ENCODE measurements around the gene SCUBE1.

SCUBE1 gene

DNA sequence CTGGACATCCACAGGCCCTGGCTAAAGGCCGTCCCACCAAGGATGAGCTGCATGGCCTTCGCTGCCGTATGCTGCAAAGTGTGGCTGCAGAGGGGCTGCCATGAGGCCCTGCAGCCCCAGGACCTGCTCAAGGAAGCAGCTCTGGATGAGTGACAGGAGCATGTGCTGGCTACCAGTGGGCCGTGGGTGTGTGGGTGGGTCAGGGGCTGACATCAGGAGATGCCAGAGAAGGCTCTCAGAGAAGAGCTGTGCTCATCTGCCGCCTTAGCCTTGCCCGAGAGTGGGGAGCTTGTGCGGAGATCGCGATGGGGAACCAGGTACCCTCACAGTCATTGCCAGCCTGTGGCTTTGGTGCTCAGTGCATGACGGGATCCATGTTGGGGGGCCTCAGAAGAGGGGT lies 41.3 kb downstream of the SCUBE1 start:
- no peak overlapping the region for H2AFZ ChIP-seq (ENCODE audit: low read length)
- H3K9ac ChIP-seq (ENCODE audit: low read depth, low read length, poor library complexity, severe bottlenecking), result no peak overlapping the region
- H3K4me3 ChIP-seq (ENCODE audit: low read length, poor library complexity, severe bottlenecking), result no peak overlapping the region
- no peaks in the 10 kb centered on the region for H3K4me1 ChIP-seq (ENCODE audit: insufficient read depth, low read length, poor library complexity, severe bottlenecking)
- no peaks in the 10 kb centered on the region for H3K36me3 ChIP-seq (ENCODE audit: insufficient read depth, low read length)
- no peak for TF ChIP-seq EZH2phosphoT487 (IDR thresholded peaks at IDR 0.05; ENCODE audit: borderline replicate concordance)
- TF ChIP-seq, protein P1, sequence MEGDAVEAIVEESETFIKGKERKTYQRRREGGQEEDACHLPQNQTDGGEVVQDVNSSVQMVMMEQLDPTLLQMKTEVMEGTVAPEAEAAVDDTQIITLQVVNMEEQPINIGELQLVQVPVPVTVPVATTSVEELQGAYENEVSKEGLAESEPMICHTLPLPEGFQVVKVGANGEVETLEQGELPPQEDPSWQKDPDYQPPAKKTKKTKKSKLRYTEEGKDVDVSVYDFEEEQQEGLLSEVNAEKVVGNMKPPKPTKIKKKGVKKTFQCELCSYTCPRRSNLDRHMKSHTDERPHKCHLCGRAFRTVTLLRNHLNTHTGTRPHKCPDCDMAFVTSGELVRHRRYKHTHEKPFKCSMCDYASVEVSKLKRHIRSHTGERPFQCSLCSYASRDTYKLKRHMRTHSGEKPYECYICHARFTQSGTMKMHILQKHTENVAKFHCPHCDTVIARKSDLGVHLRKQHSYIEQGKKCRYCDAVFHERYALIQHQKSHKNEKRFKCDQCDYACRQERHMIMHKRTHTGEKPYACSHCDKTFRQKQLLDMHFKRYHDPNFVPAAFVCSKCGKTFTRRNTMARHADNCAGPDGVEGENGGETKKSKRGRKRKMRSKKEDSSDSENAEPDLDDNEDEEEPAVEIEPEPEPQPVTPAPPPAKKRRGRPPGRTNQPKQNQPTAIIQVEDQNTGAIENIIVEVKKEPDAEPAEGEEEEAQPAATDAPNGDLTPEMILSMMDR (conservative IDR thresholded peaks at IDR 0.05; ENCODE audit: low read length), result no peak
- H3K9me2 ChIP-seq (replicated peaks; ENCODE audit: low read depth, low read length), result no peaks in the 10 kb centered on the region
- H3K9me3 ChIP-seq (ENCODE audit: insufficient read depth, low read depth, low read length), result no peaks in the 10 kb centered on the region
- no peak overlapping the region for H3K4me2 ChIP-seq (ENCODE audit: low read depth, low read length, poor library complexity, severe bottlenecking)
- H3K27me3 ChIP-seq (ENCODE audit: insufficient read depth, low read length, poor library complexity, severe bottlenecking), result no peaks in the 10 kb centered on the region
- no peaks in the 10 kb centered on the region for H3F3A ChIP-seq (ENCODE audit: low read depth)
- no peaks in the 10 kb centered on the region for H3K79me2 ChIP-seq (ENCODE audit: insufficient read depth, low read length)
- H4K20me1 ChIP-seq (ENCODE audit: insufficient read depth, low read length, poor library complexity, severe bottlenecking), result no peaks in the 10 kb centered on the region

DNA sequence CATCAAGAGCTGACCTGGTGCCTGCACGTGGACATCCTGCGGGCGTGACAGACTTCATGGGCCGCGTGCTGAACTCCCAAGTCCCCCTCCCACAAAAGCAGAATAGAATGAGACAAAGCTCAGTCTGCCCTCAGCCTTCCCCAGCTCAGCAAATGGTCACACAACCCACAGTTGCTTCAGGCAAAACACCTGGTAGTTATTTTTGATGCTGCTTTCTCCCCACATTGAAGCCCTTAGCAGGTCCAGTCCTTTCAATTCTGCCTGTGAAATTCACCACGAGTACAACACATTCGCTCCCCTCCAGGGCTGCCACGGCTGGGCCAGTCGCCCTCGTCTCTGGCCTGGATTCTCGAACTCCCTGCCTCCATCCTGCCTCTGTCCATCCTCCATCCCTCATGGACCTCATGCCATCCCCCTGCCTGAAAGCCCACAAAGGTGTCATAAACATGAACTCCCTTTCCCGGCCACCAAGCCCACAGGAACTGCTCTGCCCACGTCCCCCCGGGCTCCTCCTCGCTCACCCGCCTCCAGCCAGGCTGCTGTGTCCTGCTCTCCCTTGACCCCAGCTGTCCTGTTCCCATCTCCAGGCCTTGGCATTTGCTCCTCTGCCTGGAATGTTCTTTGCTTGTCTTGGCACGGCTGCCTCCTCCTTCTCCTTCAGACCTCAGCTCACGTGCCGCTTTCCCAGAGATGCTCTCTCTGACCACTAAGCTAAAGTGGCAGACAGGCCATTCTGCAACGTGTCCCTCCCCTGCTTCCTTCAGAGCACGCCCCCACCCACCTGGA lies 42.1 kb downstream of the SCUBE1 start:
- Histone ChIP-seq H3K79me2 (ENCODE audit: insufficient read depth, low read length) (no peaks in the 10 kb centered on the region), H4K20me1 (ENCODE audit: insufficient read depth, low read length, poor library complexity, severe bottlenecking) (no peaks in the 10 kb centered on the region), H3K9ac (ENCODE audit: low read depth, low read length, poor library complexity, severe bottlenecking) (no peak overlapping the region), H3K4me1 (ENCODE audit: insufficient read depth, low read length, poor library complexity, severe bottlenecking) (no peaks in the 10 kb centered on the region), H3F3A (ENCODE audit: low read depth) (no peaks in the 10 kb centered on the region), H3K4me2 (ENCODE audit: low read depth, low read length, poor library complexity, severe bottlenecking) (no peak overlapping the region), H2AFZ (ENCODE audit: low read length) (no peak overlapping the region), H3K27me3 (ENCODE audit: insufficient read depth, low read length, poor library complexity, severe bottlenecking) (no peaks in the 10 kb centered on the region), H3K9me2 (replicated peaks; ENCODE audit: low read depth, low read length) (no peaks in the 10 kb centered on the region), H3K9me3 (ENCODE audit: insufficient read depth, low read depth, low read length) (no peaks in the 10 kb centered on the region), H3K36me3 (ENCODE audit: insufficient read depth, low read length) (no peaks in the 10 kb centered on the region), H3K4me3 (ENCODE audit: low read length, poor library complexity, severe bottlenecking) (no peak overlapping the region)
- TF ChIP-seq EZH2phosphoT487 (IDR thresholded peaks at IDR 0.05; ENCODE audit: borderline replicate concordance), result no peak
- TF ChIP-seq, protein P1 (conservative IDR thresholded peaks at IDR 0.05; ENCODE audit: low read length), result no peak

DNA sequence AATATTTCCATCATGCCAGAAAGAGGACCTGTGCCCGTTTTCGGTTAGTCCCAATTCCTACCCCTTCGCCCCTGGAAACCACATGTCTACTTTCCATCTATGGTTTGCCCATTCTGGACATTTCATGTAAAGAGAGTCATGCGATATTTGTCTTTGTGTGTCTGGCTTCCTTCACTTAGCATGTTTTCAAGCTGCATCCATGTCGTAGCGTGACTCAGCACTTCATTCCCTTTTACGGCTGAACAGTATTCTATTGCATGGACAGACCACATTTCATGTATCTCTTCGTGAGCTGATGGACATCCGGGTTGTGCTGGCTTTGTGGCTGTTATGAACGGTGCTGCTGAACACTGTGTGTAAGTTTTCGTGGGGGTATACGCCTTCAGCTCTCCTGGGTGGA lies 43.4 kb downstream of the SCUBE1 start:
- TF ChIP-seq, protein P1 (conservative IDR thresholded peaks at IDR 0.05; ENCODE audit: low read length), result no peak
- no peak for TF ChIP-seq EZH2phosphoT487 (IDR thresholded peaks at IDR 0.05; ENCODE audit: borderline replicate concordance)
- Histone ChIP-seq H3F3A (ENCODE audit: low read depth) (no peaks in the 10 kb centered on the region), H3K4me3 (ENCODE audit: low read length, poor library complexity, severe bottlenecking) (no peak overlapping the region), H2AFZ (ENCODE audit: low read length) (no peak overlapping the region), H3K79me2 (ENCODE audit: insufficient read depth, low read length) (no peaks in the 10 kb centered on the region), H3K9ac (ENCODE audit: low read depth, low read length, poor library complexity, severe bottlenecking) (no peak overlapping the region), H3K4me2 (ENCODE audit: low read depth, low read length, poor library complexity, severe bottlenecking) (no peak overlapping the region), H3K36me3 (ENCODE audit: insufficient read depth, low read length) (no peaks in the 10 kb centered on the region), H3K9me3 (ENCODE audit: insufficient read depth, low read depth, low read length) (no peaks in the 10 kb centered on the region), H3K27me3 (ENCODE audit: insufficient read depth, low read length, poor library complexity, severe bottlenecking) (no peaks in the 10 kb centered on the region), H4K20me1 (ENCODE audit: insufficient read depth, low read length, poor library complexity, severe bottlenecking) (no peaks in the 10 kb centered on the region), H3K9me2 (replicated peaks; ENCODE audit: low read depth, low read length) (no peaks in the 10 kb centered on the region), H3K4me1 (ENCODE audit: insufficient read depth, low read length, poor library complexity, severe bottlenecking) (no peaks in the 10 kb centered on the region)

All from Loucy (cell line).